Right renal cortex interstitium (tissue), 3 donors: ENCODE data around the gene DEFB125. TPM values are rescaled to one million over a fixed set of nuclear protein-coding genes. Genes with fewer than 3 reads are reported as not detected.
"Not testable (repeated sequence)": the region's sequence is repeated elsewhere in the genome, so short reads cannot be mapped to it uniquely, and the experiment has no call there.

Experiments used
- DNase-seq, 3 donors: peaks; one replicate each; pipeline ENCODE4 v3.0.0-alpha.2; 2013; ENCODE audit warnings: low read depth in 3 of 3, low spot score in 2 of 3
- polyA plus RNA-seq, 3 donors: library from polyadenylated mRNA; unstranded; fragments of 120-200 nt; gene quantifications; one replicate each; pipeline ENCODE4 v1.2.1, GENCODE V29; 2013; ENCODE audit not compliant: insufficient read length in 3 of 3

The DEFB125 gene, protein sequence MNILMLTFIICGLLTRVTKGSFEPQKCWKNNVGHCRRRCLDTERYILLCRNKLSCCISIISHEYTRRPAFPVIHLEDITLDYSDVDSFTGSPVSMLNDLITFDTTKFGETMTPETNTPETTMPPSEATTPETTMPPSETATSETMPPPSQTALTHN
- not detected for polyA plus RNA-seq

DNA sequence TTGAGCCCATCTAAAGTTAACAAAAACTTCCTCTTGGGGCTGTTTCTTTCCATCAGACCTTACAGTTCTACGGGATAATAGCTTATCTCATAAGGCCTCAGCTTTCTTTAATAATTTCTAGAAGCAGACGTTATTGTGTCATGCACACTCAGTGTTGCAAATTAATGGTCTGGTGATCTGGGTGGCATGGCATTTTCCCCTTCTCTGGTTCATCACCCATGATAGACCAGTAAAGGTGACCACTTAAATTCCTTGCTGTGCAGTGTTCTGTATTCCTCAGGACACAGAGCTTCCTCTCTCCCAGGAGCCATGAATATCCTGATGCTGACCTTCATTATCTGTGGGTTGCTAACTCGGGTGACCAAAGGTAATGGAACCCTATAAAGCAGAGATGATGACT, at the start of gene DEFB125:
DEFB125 (plus strand) TSS at position 272 of the 400 bp plus-strand sequence; CDS start at position 310, 38 bp downstream.
- no peak for DNase-seq

DNA sequence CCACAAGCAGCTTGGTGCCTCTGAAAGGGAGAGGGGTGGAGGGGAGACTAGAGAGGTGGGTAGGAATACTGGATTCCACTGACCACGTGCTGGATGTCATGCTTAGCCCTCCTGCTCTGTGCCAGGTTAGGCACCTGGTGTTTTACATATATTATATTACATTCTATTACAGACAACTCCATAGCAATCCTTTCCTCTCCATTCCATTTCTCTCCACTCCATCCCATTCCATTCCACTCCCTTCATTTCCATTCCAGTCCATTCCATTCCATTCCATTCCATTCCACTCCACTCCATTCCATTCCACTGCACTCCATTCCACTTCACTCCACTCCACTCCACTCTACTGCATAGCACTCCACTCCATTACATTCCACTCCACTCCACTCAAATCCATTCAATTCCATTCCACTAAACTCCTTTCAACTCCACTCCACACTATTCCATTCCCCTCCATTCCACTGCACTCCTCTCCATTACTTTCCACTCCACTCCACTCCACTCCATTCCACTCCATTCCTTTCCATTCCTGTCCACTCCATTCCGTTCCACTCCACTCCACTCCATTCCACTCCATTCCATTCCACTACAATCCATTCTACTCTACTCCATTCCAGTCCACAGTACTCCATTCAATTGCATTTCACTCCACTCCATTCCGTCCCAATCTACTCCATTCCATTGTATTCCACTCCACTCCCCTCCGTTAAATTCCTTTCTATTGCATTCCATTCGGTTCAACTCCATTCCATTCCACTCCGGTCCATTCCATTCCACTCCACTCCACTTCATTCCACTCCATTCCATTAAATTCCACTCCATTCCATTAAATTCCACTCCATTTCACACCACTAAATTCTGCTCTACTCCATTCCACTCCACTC, 27.2 kb upstream of the DEFB125 start:
- DNase-seq = no peak

DNA sequence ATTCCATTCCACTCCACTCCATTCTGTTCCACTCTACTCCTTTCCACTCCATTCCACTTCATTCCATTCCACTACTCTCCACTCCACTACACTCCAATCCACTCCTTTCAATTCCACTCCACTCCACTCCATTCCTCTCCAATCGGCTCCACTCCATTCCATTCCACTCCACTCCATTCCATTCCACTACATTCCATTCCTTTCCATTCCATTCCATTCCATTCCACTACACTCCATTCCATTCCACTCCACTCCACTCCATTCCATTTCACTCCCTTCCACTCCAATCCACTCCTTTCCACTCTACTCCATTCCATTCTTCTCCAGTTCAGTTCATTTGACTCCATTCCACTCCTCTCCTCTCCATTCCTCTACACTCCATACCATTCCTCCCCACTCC, 26.2 kb upstream of the DEFB125 start:
- DNase-seq = no peak

DNA sequence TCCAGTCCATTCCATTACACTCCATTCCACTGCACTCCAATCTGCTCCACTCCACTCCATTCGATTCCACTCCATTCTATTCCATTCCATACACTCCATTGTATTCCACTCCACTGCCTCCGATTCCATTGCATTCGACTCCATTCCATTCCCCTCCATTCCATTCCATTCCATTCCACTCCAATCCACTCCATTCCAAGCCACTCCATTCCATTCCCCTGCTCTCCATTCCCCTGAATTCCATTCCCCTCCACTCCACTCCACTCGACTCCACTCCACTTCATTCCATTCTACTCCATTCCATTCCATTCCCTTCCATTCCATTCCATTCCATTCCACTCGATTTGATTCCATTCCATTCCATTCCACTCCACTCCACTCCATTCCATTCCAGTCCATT, 25.7 kb upstream of the DEFB125 start:
- DNase-seq = no peak

GRCh38 chr20:62487-62886, 25.0 kb upstream of the DEFB125 start:
- DNase-seq = no peak

GRCh38 chr20:64026-64603, 23.4 kb upstream of the DEFB125 start:
- DNase-seq = no peak

DNA sequence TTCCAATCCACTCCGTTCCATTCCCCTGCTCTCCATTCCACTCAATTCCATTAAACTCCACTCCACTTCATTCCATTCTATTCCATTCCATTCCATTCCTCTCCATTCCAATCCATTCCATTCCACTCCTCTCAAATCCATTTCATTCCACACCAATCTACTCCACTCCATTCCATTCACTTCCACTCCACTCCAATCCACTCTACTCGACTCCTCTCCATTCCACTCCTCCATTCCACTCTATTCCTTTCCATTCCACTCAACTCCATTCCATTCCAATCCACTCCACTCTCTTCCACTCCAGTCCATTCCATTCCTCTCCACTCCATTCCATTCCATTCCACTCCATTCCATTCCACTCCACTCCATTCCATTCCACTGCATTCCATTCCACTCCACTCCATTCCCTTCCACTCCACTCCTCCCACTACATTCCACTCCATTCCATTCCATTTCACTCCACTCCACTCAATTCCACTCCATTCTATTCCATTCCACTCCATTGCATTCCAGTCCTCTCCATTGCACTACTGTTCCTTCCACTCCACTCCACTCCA, 22.6 kb upstream of the DEFB125 start:
- DNase-seq = no peak

GRCh38 chr20:77231-77630, 10.2 kb upstream of the DEFB125 start:
- no peak for DNase-seq

- no peak for DNase-seq
Measured at GRCh38 chr20:78338-78737, 9.1 kb upstream of the DEFB125 start.

GRCh38 chr20:79565-79964, 7.9 kb upstream of the DEFB125 start:
- no peak for DNase-seq

- no peak for DNase-seq
Measured at GRCh38 chr20:90651-91050, 3.2 kb downstream of the DEFB125 start.

DNA sequence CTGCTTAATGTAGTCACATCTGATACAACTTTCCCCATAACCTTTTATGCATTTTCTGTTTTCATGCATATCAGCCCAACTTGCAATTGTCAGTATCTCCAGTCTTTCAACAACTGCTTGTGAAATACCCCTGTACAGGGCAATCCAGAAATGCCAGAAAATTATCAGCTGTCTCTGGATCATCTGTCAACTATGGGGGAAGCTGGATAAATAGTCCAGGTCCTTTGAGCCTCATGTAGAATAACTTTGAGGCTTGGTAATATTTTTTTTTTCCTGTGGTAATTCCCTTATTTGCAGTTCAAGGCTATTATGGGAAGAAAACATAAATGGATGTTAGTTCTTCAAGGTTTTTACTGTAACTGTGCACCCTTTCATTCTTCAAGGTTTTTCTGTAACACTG, 6.2 kb downstream of the DEFB125 start:
- DNase-seq = no peak

- no peak for DNase-seq
Measured at GRCh38 chr20:95215-95614, 7.7 kb downstream of the DEFB125 start.

DNA sequence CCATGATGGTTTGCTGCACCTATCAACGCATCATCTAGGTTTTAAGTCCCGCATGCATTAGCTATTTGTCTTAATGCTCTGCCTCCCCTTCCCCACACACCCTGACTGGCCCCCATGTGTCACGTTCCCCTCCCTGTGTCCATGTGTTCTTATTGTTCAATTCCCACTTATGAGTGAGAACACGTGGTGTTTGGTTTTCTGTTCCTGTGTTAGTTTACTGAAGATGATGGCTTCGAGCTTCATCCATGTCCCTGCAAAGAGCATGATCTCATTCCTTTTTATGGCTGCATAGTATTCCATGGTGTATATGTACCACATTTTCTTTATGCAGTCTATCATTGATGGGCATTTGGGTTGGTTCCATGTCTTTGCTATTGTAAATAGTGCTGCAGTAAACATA, 10.2 kb downstream of the DEFB125 start:
- DNase-seq = not testable (repeated sequence)

DNA sequence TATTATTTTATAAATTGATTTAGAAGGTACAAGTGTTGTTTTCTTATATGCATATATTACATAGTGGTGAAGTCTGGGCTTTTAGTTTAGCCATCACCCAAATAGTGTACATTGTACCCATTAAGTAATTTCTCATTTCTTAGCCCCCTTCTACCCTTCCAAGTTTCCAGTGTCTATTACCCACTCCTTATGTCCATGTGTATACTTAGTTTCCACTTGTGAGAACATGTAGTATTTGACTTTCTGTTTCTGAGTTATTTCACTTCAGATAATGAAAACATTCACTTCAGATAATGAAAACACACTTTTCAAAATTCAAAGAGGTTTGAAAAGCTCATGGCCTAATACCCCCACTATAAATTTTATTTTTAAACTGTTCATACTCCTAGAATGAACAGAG, 14.5 kb downstream of the DEFB125 start:
- DNase-seq = no peak

- DNase-seq = no peak
Measured at GRCh38 chr20:103456-103855, 16.0 kb downstream of the DEFB125 start.

- no peak for DNase-seq
Measured at GRCh38 chr20:112396-112795, 24.9 kb downstream of the DEFB125 start.

GRCh38 chr20:117518-117917, 30.0 kb downstream of the DEFB125 start:
- no peak for DNase-seq

DNA sequence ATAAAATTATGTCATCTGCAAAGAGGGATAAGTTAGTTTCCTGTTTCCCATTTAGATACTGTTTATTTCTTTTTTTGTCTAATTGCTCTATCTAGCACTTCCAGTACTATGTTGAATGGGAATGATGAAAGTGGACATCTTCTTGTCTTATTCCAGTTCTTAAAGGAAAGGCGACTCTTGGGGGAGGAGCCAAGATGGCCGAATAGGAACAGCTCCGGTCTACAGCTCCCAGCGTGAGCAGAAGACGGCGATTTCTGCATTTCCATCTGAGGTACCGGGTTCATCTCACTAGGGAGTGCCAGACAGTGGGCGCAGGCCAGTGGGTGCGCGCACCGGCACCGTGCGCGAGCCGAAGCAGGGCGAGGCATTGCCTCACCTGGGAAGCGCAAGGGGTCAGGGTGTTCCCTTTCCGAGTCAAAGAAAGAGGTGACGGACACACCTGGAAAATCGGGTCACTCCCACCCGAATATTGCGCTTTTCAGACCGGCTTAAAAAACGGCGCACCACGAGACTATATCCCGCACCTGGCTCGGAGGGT, 42.4 kb downstream of the DEFB125 start:
- DNase-seq = not testable (repeated sequence)

- no peak for DNase-seq
Measured at GRCh38 chr20:137668-138490, 50.4 kb downstream of the DEFB125 start.
